ENCODE data around the gene DSEL.

GRCh38 chr18:67467188-67467587 is 49.3 kb downstream of the DSEL start:
- TF ChIP-seq CTCF (IDR thresholded peaks at IDR 0.05; ENCODE audit: borderline replicate concordance, extremely low read depth, low read length, poor library complexity, severe bottlenecking) (no peak), EZH2 (IDR thresholded peaks at IDR 0.05; ENCODE audit: borderline replicate concordance, low read depth, low read length, severe bottlenecking) (no peak)

Measured in DND-41 (cell line).